Stimulated activated CD8-positive, alpha-beta memory T cell treated with anti-CD3 and anti-CD28 coated beads, Interleukin-15, amount 100 ng/mL, for 24 hours (primary cell): ENCODE results near the gene FARP2.
"Not testable (repeated sequence)": the region's sequence is repeated elsewhere in the genome, so short reads cannot be mapped to it uniquely, and the experiment has no call there.

Experiments used
- DNase-seq: peaks from one replicate; pipeline ENCODE4 v3.0.0-alpha.2; 2020; ENCODE audit warnings: low read depth

Gene FARP2

DNA sequence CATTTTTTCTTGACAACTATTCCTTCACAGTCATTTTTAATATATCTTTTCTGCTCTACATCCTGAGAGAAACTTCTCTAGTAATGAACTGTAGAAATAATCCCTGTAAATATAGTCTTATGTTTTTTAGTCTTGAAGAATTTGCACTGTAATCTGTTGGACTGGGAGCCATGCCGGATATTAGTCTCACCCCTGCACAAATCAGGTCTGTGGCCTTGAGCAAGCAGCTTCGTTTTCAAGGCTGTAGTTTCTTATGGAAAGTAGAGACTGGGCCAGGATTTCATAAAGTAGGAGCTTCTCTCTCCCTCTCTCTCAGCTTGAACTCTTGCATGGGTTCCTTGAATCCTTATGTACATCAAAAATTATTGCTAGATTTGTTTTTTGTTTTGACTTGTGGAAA is 8.7 kb downstream of the FARP2 start:
- no peak for DNase-seq

DNA sequence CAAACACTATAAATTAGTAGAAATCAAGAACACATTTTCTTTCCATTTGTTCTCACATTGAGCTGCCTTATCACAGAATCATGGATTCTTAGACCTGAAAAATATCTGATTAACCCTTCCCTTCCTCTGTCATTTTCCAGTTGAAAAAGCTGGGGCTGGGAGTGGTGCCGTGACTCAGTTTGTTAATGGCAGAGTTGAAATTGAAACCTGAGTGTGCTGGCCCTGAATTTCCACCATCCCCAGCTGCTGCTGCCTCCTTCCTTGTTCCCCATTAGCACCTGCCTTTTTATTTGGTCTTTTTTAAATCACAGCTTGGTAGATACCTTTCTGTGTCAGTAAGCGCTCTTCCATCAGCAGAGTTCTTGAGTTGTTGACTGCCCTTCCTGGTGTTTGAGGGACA is 10.6 kb downstream of the FARP2 start:
- DNase-seq: no peak

DNA sequence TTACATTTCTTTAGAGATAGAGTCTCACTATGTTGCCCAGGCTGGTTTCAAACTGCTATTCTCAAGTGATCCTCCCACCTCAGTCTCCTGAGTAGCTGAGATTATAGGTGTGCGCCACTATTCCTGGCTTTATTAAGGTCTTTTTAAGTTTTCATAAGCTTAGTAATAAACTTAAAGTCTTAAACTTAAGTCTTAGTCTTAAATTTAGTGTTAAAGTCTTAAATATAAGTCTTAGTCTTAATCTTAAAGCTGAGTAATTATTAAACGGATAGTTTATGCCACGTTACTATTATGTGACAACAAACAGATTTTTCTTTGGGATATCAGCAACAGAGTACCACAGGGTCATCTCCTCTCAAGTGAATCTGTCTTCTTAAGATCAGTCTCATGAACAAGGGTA is 12.6 kb downstream of the FARP2 start:
- DNase-seq: no peak

DNA sequence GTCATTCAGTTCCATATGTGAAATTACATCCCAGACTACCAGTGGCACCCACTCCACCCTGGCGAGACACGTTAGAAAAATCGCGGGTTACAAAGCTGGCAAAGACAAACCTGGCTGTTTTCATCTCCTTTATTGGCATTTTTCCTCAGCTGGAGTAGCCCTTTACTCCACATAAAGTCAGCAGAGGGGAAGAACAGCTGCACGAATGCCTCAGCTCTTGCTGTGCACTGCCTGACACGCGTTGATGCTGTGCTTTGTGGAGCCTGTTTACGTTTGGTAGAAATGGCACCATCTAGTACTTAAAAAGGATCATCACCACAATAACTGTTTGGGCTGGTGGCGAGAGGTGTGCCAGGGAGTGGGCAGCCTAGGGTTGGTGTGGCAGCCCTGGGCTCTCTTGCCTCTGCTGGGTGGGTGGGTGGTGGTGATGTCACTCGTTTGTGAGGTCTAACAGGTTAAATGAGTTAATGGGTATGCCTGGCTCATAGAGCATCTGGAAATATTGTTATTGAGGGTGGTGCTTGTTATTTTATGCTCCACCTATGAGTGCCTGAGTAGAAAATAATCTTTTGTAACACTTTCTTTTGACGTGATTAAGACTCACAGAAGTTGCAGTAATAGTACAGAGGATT is 16.4 kb downstream of the FARP2 start:
- DNase-seq: no peak

DNA sequence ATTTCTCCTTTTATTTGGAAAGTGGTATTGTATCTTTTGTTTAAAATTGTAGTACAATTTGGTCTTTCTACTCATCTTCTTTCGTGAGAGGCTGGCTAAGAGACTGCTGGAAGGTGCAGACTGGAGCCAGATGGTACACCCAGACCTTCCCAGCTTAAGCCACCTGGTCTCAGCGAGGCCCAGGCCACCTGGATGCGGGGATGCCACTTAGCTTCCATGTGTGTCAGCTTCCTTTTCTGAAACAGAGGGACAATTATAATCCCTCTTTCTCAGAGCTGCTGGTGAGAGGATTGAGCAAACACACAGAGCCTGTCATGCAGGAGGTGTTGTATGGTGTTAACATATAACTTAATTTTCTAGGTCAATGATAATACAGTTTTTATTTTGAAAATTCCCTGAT is 17.4 kb downstream of the FARP2 start:
- DNase-seq: no peak

DNA sequence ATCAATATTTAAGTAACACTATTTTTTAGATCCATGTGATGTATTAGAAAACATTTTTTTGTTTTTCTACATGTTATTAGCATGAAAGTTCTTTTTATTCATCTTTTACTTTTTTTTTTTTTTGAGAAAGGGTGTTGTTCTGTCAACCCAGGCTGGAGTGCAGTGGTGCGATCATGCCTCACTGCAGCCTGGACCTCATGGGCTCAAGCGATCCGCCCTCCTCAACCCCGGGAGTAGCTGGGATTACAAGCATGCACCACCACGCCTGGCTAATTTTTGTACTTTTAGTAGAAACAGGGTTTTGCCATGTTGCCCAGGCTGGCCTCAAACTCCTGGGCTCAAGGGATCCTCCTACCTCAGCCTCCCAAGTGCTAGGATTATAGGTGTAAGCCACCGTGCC is 17.8 kb downstream of the FARP2 start:
- DNase-seq: not testable (repeated sequence)

DNA sequence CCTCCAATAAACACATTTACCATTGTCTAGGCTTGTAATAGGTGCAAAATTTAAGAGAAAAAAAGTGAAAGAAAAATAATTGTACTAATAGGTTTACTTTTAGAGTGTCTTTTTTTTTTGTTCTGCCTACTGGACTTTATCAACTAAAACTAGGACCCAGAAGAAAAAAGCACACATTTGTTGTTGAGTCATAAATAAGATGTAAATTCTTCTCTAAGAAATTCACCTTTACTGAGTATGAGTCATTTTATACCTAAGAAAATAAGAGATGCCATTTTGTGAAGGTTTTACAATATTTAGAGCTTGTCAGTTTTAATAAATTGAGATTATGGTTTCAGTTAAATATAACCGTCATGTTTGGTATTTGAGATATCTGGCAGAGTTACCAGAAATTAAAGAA is 19.2 kb downstream of the FARP2 start:
- no peak for DNase-seq

DNA sequence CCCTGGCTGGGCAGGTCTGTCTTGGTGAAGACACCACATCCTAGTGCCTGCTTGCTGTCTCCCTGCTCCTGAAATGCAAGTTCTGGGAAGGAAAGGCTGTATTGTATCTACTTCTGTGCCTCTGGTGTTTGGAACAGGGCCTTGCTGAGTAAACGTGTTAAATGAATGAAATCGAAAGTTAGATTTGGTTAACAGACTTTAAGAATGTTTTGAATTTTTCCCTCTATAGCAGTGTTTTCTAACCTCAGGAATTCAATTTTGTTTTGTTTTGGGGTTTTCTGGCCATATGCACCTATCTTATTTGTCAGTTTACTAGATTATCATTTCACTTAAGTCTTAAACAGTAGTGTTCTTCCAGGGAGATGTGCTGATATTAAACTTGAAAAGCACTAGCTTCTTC is 20.7 kb downstream of the FARP2 start:
- DNase-seq: no peak

DNA sequence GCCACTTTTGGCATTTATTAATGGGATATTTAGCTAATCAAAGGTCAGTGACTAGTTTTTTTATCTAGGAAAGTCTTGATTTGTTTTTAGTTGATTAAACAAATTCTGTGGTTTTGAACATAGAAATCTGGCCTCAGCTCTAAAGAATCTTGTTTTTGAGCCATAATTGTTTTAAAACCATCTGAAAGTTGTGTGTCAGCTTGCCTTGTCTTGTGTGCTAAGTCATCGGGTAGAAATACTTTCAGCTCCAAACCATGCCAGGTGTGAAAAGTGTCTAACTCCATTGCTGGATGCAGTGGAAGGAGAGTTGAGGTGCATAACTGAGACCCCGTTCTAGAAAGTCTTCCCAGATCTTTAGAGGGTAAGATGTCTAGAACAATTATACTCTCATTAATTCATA is 22.7 kb downstream of the FARP2 start:
- DNase-seq: no peak

DNA sequence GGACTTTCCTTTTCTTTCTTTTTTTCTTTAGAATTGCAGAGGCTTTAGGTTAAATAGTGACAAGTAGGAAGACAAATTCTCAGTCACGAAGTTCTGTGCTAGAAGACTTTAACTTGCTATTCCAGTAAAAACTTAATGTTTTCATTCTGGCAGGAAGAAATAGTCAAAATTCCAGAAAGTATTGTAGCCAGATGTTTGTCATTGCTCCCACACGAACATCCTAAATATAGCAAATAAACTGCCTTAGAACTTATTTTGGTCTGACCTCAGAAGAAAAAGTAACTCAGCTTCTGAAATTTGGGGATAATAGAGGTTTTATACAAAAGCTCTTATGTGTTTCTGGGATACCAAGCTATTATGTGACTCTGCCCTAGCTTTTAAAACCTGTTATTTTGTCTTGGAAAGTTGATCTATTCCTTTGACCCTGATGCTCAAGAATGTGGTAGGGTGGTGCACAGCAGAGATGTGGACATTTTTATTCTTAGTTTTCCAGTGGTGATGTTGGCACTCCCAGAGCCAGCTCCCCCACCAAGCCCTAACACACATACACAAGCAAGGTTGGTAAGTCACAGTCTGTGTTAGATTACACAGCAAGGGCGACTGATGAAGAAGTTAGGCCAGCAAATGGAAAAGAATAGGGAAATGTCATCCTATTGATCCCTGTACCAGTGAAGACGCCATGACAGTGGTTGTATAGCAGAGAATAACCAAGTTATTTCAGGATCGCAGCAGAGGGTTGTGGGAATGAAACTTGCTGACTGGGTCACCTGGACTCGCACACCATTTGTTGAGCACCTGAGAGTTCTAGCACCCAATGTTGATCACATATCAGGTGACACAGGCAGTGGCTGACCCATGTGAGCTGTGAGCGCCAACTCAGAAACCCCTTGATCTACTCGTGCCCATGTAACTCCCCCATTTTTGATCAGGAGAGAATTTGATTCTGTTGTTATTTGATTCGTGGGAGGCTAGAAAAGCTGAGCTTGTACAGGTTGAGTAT is 23.7 kb downstream of the FARP2 start:
- no peak for DNase-seq

DNA sequence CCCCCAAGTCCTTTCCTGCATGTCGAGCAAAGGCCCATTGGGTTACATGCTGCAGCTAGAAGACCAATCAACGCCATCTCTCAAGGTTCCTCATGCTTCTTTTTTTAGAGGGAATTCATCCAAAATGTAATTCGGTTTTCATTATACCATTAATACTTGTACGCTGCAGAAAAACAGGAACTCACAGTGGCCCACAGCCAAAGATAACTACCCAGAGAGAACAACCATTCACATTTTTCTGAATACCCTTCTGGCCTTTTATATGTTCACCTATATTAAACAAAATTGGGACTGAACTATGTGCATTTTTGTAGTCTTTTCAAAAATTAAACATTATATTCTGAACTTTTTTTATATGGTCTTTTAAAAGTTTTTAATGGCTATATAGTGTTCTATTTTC is 25.8 kb downstream of the FARP2 start:
- DNase-seq: no peak

DNA sequence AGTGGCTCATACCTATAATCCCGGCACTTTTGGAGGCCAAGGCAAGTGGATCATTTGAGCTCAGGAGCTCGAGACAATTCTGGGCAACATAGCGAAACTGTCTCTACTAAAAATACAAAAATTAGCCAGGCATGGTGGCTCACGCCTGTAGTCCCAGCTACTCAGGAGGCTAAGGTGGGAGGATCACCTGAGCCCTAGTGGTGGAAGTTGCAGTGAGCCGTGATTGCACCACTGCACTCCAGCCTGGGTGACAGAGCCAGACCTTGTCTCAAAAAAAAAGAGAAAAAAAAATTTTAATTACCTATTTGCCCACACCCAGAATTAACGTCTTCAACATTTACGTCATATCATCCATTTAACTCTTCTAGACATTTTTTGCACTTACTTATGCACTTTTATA is 29.4 kb downstream of the FARP2 start:
- DNase-seq: not testable (repeated sequence)

DNA sequence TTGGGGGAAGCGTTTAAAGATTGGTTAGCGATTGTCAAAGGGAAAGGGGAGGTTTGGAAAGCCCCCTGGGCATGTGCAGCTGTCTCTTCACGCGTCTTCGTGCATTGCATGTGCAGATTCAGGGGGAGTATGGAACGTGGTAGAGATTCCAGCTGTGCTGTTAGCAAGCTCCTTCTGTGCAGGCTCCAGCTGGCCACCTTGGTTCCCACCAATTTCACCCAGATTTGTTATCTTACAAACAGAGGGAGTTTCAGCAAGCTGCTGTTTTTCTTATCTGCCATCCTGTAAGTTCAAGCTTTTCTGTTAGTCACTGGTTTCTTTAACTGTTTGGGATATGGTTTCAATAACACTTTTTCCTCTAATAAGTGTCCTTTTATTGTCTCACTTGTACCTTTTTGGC is 30.4 kb downstream of the FARP2 start:
- no peak for DNase-seq

DNA sequence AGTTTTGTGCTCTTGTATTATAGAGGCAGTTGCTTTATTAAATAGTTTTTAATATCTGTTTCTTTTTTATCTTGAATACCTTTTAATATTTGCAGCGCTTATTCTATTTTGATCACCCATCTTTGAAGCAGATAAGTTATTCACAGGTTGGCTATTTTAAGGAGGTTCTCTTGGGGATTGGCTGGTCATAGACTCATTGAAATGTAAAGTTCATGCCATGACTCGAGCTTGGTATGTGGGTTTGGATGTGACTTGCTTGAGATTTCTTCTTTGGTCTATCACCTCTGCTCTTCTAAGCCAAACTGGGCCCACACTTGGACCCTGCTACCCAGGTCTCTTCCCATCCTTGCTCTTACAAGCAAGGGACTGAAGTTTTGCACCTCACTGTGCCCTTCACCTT is 33.6 kb downstream of the FARP2 start:
- no peak for DNase-seq

DNA sequence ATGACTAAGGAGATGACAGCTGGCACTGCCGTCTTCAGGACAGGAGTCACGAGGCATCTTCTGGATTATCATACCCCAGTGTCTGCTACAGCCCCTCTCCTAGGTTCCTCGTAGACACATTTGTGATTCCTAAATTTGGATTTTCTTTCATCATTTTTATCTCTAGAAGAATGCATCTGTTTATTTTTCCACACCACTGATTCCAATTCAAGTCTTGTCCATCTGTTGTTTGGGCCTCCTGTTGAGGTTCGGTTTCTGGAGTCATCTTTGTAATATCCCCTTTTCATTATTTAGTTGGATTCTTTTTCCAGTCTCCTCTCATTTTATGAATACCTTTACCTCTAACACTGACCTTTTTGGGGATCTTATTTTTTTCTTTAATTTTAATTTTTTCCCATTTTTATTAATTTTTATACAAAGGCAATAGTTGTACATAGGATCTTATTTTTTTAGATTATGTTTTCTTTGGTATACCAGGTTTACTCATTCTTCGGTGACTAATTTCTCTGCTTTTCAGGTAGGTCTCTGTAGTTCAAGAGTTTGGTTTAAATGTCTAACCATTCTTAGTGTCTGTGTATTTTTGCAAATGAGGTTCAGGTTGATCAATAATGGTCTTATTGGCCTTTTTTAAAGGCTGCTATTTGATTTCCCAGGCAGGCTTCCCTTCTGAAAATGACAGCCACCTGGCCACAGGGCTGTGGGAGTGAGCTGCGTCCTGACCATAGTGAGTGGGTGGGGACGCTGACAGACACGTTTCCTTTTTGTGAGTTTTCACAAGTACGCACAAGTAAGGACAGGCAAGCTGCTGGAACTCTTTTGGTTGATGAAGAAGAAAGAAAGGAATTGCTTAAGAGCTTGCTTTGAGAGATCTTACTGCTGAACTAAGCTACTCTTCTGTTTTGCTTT is 34.5 kb downstream of the FARP2 start:
- DNase-seq: no peak

DNA sequence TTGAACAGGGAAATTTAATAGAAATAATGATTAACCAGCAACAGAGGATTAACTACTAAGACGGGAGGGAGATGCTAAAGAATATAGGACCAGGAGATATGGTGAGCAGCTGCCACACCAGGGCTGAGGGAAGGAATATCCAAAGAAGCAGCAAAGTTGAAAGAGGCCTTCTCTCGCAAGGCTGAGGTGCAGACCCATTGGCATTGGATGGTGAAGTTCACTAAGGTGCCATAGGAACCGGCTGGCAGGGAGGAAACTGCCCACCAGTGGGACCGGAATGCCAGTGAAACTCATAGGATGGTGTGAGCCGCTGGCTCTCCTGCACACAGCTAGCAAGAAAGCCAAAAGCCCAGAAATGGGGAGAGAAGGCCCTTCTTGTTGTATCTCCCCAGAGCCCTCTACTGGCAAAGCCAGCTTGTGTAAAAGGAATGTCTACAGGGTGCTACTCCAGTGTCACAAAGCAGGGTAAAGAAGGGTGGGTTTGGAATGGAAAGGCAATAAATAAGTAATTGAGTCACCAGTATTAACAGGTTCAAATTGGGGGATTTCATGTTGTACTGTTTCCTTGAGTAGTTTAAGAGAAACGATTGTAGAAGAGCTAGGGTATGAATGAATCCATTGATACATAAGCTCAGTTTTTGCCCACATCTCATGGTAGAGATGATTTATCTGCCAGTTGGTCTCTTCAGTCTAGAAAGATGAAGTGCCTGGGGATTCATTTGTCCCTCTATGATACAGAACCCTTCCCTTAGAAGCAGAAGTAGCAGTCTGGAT is 36.0 kb downstream of the FARP2 start:
- DNase-seq: no peak

DNA sequence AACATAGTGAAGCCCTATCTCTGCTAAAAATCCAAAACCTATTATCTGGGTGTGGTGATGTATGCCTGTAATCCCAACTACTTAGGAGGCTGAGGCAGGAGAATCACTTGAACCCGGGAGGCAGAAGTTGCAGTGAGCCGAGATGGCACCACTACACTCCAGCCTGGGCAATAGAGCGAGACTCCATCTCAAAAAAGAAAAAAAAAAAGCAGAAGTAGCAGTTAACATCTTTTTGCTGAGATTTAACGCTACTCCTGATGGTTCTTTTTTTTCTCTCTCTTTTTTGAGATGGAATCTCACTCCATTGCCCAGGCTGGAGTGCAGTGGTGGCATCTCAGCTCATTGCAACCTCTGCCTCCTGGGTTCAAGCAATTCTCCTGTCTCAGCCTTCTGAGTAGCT is 36.7 kb downstream of the FARP2 start:
- not testable (repeated sequence) for DNase-seq

DNA sequence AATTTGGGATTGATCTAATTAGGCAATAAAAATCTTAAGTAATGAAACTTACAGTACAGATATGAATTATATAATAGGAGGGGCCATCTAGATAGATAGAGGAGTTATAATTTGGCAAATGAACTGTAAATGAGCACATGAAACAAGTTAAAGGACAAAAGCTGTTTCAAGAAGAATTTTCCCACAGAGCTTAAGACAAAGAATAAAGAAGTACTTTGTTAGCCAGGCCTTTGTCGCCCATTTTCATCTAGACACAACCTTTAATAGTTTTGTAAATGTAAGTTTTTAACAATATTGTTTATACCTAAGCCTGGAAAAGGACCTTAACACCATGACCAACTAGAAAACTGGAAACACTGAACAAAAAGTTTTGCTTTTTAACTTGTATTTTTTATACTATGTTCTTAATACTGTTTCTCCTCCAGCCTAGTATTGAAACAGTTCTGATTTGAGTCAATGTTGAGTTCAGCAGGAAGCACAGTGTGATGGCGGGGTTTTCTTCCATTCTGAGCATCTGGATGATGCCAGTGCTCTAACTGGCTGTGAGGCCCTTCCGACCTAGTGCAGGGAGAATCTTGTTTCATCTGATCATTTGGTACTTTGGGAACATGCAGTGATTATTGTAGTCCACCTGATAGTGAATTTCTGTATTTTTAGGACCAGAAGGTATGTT is 37.6 kb downstream of the FARP2 start:
- DNase-seq: no peak

DNA sequence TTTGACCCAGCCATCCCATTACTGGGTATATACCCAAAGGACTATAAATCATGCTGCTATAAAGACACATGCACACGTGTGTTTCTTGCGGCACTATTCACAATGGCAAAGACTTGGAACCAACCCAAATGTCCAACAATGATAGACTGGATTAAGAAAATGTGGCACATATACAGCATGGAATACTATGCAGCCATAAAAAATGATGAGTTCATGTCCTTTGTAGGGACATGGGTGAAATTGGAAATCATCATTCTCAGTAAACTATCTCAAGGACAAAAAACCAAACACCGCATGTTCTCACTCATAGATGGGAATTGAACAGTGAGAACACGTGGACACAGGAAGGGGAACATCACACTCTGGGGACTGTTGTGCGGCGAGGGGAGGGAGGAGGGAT is 40.7 kb downstream of the FARP2 start:
- DNase-seq: not testable (repeated sequence)

DNA sequence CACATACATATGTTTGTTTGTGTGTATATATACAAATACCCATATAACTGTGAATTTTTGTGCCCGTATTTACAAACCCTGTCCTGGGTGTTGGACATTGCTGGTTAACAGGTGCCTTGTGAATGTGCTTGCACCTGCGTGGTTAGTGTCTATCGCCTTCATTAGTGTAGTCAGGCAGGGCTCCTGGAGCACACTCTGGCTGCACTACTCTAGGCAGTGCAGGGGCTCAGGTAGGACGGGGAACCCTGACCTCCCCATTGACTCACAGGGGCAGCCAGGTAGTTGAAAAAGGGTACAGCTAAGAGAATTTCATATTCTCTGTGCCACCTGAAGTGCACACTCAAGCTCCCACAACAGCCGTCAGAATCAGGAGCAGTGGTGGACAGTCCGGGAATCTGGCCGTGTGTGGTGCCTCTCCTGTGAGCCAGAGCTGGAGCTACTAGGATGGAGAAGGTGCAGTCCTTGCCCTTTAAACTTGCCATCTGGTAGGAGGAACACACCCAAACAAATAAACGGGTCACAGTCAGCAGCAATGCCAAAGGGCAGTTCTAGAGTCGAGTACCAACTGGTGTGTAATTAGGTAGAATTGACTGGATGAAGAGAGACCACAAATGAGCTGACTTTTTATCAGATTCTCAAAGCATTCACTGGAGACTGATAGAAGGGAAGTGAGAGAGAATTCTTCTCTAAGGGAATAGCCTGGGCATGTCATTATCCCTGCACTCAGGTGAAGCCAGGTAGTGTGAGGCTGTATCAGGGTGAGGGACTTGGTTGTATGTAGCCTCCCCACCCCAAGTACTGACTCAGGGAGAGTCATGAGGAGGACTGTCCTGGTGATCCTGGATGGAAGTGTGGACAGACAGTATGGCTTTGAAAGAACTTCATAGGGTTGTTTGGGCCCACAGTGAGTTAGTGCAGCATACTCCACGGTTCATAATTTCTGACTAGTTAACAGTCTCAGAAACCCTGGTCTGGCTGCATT is 44.1 kb downstream of the FARP2 start:
- no peak for DNase-seq
